GM19238 (cell line): ENCODE results near the gene TTF2.
"Not testable (repeated sequence)": the region's sequence is repeated elsewhere in the genome, so short reads cannot be mapped to it uniquely, and the experiment has no call there.

ENCODE experiments used
- DNase-seq: peaks from one replicate; pipeline ENCODE4 v3.0.0; 2011; ENCODE audit warnings: low spot score; ENCODE audit not compliant: insufficient read length

TTF2 gene

GRCh38 chr1:117119144-117119543 lies 59.0 kb downstream of the TTF2 start:
- DNase-seq, result not testable (repeated sequence)

- DNase-seq, result no peak
Measured at GRCh38 chr1:117120774-117121588, 60.9 kb downstream of the TTF2 start.

DNA sequence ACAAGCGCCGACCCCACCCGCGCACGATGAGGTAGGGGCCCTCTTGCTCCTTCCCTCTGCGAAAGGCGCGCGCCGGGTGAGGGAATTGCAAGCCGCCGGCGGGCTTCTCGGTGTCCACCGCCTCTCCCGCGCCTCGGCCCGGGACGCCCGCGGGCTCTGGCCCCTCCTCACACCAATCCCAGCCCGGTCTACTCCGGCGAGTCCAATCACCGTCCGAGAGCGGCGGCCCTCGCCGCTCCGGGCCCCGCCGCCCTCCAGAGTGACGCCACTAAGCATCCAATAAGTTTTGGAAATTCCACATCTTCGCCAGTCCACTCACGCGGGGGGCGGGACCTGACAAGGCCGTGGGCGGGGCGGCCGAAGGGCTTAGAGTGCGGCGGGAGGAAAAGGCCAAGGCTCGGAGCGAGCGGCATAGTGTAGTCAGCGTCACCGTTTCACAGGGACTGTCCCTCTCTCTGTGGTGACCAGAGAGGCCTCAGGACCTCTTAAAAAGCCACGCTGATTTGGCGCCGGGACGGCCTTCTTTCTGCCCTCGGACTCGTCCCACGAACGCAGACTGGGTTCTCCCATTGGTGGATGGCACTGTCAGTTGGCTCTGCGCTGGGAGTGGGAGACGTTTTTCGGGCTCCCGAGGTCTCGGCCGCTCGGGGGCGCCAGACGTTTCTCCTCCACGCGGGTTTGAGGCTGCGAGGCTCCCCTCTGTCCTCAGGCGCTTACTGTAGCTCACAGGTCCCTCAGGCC lies 61.6 kb downstream of the TTF2 start, which contains the start of gene TRIM45:
Gene TRIM45 (minus strand): TSS at position 161 of the 741 bp plus-strand sequence. CDS start 548 bp downstream, outside the sequence.
- peak; percentile 82 for DNase-seq

GRCh38 chr1:117122330-117123025 lies 62.4 kb downstream of the TTF2 start:
- no peak for DNase-seq

- no peak for DNase-seq
Measured at GRCh38 chr1:117123274-117123673, 63.1 kb downstream of the TTF2 start.

DNA sequence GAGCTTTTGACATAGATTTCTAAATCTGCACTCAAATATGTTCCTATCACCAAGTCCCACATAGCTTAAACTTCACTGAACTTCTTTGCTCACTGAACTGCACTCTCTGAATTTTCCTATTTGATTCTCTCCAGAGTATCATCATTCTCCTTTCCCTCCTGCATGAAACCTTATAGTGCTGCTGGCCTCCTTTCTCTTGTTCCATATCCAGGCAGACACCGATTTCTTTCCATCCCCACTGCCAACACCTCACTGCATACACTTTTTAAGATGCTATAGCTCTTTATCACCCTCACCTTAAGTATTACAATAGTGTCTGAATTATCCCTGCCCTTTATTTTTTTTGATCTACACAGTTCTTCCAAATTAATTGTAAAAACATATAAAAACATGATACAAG lies 64.5 kb downstream of the TTF2 start:
- DNase-seq, result no peak

GRCh38 chr1:117127795-117128194 lies 67.7 kb downstream of the TTF2 start:
- DNase-seq, result no peak

DNA sequence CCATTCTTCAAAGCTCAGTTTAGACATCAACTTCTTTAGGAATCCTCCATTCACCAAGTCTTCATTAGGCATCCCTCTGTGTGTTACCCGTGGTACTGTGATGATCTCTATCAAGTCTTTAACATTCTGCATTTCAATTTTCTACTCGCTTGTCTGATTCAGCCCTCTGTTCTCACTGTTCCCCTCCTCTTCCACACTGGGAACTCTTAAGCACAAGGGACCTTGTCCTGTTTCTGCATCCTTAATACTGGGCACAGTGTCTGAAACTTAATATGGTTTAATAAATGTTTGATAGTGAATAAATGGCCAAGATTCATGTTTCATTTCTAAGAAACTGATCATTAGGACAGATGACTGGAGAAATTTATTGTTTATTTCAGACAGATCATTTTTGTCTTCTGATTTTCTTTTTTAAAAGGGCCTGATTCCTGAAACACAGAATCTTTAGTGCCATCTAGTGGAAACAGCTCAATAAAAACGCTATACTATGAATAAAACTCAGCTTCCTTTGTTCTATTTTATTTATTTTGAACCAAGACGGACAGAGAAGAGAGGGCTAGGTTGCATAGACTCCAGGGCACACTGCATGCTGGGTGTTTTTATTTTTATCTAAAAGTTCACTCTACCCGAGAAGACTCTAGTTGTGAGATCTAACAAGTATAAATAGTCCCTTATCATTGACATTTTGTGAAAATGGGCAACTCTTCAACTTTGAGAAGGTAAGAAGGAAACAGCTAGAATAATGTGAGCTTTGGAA lies 68.4 kb downstream of the TTF2 start:
- no peak for DNase-seq

- no peak for DNase-seq
Measured at GRCh38 chr1:117130526-117130925, 70.4 kb downstream of the TTF2 start.

DNA sequence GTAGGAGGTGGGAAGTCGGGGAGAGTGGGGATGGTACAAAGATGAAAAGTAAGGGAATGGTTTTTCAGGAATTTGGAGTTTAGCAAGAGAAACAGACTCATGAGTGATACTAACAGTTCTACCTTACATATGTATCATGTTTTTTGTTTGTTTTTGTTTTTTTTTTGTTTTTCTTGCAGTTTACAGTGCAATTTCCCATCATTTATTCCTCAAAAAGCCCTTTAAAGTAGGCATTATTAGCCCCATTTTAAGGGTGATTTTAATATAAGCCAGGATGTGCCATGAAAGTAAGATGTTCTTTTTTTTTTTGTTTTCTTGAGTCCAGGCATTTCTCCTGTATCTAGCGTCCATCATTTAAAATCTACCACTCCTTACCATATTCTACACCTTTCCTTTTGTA lies 75.2 kb downstream of the TTF2 start:
- DNase-seq, result no peak

DNA sequence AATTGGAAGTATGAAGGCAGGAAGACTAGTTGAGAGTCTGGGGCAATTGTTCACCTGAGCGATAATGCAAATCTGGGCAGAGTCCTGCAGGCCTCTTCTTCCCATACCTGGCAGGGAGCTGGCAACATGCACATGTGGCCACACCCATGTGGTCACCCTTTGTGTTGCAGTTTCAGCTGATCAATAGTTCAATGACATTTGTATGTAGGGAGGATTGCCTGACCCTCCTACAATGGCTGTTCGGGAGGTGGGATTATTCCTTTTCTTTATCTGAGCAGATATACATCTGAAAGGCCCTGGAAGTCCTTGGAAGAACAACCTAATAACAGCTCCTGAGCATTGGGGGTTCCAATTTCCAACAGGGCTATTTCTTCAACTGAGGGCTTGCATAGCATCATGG lies 76.6 kb downstream of the TTF2 start:
- DNase-seq, result no peak

- no peak for DNase-seq
Measured at GRCh38 chr1:117137281-117137855, 77.2 kb downstream of the TTF2 start.

- DNase-seq, result no peak
Measured at GRCh38 chr1:117138106-117138505, 78.0 kb downstream of the TTF2 start.

DNA sequence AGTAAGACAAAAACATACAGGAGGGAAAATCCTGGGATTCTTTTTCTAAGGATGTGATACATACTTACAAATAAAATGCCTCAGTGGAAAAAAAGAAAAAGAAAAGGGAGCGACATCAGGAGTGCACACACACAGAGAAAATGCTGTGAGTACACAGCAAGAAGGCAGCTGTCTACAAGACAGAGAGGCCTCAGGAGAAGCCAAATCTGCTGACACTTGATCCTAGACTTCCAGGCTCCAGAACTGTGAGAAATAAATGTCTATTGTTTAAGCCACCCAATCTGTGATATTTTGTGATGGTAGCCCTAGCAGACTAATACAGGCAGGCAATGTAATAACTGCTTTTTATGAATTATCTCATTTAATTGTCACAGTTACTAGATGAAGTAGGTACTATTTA lies 78.4 kb downstream of the TTF2 start:
- DNase-seq, result no peak

DNA sequence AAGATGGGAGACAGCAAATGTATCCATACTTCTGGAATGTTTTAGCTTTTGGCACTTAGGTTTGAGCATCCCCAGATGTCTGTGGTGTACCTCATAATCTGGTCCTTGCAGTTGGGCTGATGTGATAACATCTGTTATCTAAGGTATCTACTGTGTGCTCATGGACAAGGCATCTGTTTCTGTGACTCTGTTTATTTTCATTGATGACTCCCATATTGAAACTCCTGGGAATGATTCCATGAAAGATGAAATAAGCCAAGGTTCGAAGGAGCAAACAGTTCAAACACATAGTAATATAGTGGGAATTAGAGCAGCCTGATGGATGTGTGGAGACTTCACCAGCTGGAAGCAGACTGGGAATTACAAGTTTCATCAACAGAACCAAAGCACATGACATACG lies 82.1 kb downstream of the TTF2 start:
- no peak for DNase-seq

GRCh38 chr1:117143172-117143571 lies 83.0 kb downstream of the TTF2 start:
- DNase-seq, result no peak

- DNase-seq, result no peak
Measured at GRCh38 chr1:117143871-117144270, 83.7 kb downstream of the TTF2 start.

GRCh38 chr1:117146072-117146471 lies 85.9 kb downstream of the TTF2 start:
- DNase-seq, result no peak

DNA sequence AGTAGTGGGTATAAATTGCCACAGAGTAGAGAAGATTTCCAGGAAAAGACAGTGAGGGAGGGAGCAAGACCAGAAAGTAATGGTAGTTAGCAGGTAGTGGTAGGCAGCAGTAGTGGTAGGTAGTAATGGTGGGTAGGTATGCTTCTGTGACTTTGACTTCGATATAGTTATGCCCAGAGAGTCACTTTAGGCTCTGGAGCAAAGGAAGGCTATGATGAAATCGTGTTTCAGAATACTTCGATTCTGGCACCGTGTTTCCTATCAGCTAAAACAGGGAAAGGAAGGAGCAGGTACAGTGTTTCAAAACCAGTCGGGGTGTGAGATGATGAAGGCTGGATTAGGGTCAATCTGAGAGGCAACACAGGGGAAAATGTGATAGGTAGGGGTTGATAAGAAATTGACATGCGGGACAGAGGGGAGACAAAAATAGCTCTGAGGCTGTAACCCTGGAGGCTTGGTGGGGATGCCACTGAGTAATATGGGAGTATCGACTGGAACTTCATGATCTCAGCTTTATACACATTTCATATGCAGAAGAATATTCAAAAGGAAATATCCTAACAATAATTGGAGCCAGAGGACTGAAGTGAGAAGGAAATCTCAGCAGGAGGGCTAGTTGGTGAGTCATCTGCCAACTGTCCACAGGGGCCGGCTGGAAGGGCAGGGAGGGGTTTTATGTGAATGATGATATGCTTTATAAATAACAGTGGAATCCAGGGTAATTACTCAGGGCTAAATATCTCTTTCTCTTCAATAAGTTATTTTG lies 86.6 kb downstream of the TTF2 start:
- DNase-seq, result no peak

DNA sequence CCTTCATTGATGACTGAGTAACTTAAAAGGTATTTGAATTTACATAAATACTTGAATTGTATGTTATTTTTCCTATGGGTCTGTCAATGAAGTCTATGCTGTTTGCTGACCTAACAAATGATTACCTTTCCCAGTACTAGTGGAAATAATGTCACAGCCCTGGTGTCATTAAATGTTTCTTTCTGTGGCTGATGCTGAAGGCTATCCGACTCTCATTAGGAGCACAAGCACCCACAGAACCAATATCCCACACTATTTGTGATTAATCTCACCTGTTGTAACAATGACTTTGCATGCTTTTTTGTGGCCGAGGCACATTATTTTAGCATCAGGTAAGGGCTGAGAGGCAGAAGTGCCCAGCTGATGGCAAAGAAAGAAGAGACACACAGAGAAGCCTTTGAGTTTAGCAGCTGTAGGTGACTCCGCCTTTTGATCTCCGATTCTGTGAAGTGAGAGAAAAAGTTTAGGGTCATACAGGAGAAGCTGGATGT lies 87.3 kb downstream of the TTF2 start:
- DNase-seq, result no peak
